ENCODE results near the gene SPCS3.

DNA sequence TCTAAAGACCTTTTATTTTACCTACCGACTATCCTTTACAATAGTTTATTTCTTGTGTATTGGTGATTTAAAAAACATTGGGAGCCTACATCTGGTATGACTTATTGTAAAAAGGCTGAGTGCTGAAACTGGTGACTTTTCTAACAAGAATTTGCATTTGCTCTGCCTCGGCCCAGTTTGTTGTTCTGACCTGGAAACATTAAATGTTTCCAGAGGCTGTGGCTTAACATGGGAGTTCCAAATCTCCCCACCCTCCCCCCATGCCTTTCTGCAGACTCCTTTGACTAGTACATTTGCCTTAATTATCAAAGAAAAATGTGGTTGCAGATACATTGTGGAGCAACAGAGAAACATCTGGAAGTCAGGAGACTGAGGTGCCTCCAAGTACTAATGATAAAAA, 39.8 kb downstream of the SPCS3 start:
- TF ChIP-seq, protein P1, sequence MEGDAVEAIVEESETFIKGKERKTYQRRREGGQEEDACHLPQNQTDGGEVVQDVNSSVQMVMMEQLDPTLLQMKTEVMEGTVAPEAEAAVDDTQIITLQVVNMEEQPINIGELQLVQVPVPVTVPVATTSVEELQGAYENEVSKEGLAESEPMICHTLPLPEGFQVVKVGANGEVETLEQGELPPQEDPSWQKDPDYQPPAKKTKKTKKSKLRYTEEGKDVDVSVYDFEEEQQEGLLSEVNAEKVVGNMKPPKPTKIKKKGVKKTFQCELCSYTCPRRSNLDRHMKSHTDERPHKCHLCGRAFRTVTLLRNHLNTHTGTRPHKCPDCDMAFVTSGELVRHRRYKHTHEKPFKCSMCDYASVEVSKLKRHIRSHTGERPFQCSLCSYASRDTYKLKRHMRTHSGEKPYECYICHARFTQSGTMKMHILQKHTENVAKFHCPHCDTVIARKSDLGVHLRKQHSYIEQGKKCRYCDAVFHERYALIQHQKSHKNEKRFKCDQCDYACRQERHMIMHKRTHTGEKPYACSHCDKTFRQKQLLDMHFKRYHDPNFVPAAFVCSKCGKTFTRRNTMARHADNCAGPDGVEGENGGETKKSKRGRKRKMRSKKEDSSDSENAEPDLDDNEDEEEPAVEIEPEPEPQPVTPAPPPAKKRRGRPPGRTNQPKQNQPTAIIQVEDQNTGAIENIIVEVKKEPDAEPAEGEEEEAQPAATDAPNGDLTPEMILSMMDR (IDR thresholded peaks at IDR 0.05; ENCODE audit: low read depth, low read length): no peak
- no peak for TF ChIP-seq POLR2A (IDR thresholded peaks at IDR 0.05; ENCODE audit: extremely low read depth, insufficient read length)
- no peak for TF ChIP-seq MYC (IDR thresholded peaks at IDR 0.05; ENCODE audit: low read depth, low read length)
- TF ChIP-seq, protein P2, sequence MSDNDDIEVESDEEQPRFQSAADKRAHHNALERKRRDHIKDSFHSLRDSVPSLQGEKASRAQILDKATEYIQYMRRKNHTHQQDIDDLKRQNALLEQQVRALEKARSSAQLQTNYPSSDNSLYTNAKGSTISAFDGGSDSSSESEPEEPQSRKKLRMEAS (IDR thresholded peaks at IDR 0.05; ENCODE audit: low read depth, low read length): no peak
